GM19455 (cell line): ENCODE data around the gene DBNL.

ENCODE experiments used
- ATAC-seq: cut with Tn5 transposase; IDR thresholded peaks from one replicate; pipeline ENCODE4 v1.9.1; 2021; ENCODE audit not compliant: unreplicated experiment

DBNL gene

DNA sequence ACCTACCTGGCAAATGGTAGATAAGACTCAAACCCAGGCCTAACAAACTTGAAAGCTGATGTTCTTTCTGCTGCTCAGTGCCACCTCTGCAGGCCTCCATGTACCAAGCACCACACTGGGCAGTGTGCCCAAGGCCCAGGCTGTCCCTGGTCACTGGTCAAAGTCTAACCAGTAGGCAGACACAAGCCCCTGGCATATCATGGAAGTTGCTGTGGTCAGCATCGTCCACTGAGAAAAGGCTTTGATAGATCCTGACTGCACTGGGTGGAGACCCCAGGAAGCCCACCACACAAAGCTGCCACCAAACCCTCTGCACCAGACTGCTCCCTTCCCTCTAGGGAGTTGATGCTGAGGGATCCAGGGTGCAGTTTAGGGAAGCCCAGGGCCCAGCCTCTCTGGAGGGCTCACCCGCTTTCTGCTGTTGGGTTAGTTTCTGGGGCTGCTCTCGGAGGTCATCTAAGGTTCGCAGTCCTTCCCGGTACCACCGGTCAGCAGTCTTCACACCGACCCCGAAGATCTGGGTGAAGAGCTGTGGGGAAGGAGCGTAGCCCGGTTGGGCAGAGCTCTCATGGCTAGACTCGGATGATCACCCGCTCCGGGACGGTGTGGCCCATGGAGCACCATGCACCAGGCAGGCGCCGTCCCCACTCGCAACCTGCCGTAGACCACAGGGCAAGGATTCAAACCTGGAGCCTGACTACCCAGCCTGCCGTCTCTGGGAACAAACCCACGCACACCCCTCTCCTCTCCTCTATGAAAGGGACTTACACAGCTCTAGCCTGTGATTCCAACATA lies 31.8 kb downstream of the DBNL start:
- ATAC-seq: no peak

DNA sequence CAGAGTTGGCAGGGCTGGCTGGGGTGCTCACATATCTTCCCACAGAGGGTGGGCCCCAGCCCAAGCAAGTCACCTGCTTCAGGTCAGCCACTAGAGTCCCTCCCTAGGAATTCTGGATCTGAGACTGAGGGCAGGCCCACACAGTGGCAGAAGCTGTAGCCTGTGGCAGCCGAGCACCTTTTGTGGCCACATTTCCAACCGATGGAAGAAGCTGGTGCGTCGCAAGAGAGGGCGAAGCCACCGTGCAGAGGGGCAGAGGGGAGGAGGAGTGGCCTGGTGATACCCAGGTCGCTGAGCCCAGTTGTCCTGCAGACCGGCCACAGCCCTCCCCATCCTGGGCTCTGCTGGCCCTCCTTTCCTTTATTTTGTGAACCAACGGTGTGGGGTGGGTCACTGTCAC lies 32.6 kb downstream of the DBNL start:
- no peak for ATAC-seq

DNA sequence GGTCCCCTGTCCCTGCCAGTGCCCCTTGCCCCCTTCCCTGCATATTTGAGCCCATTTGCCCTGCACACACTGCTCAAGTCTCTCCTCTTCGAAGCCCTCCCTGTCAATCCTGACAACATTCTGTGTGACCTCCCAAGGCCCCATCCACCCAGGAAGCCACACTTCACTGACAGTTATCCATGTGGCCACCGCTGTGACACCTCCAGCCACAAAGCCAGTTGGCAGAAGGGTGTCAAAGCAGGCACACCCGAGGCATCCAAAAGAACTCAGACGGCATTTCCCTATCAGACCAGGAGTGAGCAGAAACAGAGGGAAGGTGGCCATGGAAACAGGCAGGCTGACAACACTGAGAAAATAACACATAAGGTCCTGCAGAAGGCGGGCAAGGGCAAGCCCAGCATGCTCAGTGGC lies 33.2 kb downstream of the DBNL start:
- ATAC-seq: no peak

DNA sequence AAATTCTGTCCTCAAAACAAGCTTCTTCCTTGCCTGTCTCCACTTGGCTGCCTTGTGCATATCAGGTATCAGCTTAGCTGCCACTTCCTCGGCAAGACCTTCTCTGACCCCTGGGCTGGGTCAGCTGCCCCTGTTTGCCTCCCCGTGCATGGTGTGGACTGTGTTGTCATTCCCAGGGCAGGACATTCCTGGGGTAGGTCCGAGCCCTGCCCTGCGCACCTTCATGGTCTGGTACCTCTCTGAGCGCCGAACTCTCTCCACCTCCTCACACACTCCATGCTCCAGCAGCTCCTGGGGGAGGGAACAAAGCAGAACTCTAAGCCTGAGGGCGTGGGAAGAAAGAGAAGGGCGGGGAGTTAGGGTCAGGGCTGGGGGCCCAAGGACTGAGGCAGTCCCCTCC lies 34.0 kb downstream of the DBNL start:
- ATAC-seq: no peak

DNA sequence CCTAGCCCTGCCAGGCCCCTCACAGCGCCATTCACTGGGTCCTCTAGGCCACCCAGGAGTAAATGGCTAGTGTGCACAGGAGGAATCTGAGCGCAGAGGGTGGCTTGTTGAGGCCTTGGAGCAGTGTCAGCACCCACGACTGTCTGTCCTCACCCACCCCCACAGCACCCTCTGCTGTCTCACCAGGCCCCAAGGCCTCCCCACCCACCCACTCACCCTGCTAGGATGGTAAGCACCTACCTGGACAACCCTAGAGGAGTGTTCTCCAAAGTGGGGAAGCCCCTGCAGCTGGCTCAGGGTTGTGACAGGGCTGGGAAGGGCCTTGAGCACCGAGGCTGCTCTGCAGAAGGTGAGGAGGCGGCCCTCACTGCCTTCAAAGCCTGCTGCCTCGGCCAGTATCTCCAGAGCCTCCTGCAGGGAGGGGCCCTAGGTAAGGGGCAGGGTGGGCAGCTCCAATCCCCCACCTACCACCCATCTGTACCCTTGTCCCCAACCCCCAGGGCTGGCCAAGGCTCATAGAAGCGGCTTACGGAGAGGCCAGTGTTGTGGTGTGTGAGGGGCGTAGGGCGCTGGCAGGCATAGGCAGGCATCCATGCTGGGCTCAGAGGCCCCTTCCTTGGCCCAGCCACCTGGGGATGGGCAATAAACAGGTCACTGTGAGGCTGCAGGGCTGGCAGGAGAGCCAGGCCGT lies 35.0 kb downstream of the DBNL start:
- ATAC-seq: no peak

DNA sequence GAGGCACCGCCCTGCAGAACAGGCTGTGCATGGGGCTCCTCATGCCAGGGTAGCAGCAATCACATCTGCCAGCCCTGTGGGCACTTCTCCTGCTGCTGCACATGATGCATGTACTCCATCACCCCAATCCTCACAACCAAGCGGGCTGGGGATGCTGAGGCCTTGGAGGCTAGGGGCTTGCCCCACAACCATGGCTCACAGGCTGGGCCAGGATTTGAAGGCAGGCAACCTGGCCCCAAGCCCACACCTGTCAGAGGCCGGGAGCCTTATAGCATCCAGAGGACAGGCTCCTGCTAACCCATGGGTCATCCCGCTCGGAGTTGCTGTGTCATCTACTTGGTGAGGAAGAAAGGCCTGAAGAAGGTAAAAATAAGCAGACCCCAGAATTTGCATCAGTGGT lies 35.6 kb downstream of the DBNL start:
- ATAC-seq: no peak

DNA sequence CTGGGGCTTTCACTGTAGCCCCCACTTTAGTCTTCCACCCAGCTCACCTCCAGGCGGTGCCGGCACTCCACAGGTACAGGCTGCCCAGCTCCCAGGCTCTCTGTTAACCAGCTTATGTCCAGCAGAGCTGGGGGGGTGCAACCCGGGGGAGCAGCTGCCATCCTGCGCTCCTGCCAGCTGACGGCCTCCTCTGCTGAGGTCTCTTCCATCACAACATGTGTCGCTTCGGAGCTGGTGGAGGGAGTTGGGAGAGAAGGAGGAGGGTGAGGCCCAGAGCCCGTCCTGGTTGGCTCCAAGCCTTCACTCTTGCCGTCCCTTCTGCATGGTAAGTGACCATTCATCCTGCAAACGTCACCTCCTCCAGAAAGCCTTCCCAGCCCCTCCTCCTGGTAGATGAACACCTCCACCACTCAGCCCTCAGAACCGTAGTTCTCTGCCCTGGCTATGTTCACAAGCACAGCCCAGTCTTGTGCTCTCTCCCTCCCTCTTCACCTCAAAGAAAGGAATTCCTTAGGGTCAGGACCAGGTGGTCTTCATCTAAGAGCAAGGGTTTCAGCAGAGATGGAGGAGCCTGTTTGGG lies 36.3 kb downstream of the DBNL start:
- no peak for ATAC-seq

DNA sequence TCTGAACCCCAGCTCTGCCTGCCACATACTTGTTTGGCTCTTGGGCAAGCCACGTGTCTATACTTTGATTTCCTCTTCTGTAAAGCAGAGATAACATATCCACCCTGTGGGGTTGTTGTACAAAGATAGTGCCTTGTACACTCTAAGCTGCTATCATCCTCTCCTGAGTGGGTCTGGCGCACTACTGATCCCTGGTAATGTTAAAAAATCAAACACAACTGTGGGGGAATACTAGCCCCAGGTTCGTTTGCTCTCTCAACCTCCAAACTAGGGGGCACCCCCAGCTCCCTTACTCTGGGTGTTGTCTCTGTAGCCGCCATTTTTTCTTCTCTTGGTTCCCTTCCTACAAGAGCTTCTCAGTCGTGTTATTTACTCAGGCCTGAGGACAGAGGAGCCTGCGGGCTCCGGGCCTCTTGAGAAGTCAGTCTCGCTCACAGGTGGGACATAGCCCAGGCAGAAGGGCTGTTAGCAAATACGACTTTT lies 36.8 kb downstream of the DBNL start:
- no peak for ATAC-seq

DNA sequence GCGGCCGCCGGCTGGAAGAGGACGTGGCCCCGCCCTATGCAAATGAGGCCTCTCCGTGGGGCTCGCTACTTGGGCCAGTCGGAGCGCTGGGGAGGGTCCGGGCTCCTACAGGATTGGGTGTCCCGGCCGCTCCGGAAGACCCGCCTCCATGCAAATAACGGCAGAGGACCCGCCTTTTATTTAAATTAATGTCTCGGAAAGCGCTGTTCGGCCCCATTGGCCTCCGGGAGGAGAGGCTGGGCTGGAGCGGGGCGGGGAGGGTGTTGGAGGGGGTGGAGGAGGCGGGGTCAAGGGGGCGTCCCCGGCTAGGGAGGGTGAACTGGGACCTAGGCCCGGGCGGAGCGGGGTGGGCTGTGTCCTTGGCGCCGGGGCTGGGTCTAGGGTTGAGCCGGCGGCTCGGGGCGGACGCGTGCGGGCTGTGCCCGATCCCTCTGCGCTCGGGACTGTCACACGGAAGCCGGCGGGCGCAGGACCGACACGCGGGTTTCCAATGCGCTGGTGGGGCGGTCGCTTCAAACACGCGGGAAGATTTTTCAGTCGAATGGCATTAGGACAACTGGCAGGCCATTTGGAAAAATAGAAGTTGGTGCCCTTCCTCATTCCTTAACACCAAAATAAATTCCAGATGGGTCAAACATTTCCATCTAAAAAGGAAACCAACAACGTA lies 38.2 kb downstream of the DBNL start:
- peak; percentile 92 for ATAC-seq

DNA sequence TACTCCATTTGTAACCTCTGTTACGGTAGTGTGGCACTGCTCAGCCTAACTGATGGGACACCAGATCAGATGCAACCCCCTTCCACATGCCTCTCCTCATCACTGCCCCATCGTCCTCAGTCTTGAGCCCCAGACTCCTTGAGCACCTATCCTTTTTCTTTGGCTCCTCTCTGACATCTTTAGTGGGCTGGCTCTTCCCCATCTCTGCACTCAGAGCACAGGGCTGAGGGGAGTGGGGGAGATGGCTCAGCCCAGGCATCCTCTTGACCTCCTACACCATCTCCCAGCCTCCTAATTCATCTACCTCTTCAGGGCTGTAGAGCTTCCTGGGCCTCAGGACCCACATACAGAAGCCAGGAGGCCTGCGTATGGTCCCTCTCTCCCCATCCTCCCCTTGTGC lies 39.3 kb downstream of the DBNL start:
- no peak for ATAC-seq

DNA sequence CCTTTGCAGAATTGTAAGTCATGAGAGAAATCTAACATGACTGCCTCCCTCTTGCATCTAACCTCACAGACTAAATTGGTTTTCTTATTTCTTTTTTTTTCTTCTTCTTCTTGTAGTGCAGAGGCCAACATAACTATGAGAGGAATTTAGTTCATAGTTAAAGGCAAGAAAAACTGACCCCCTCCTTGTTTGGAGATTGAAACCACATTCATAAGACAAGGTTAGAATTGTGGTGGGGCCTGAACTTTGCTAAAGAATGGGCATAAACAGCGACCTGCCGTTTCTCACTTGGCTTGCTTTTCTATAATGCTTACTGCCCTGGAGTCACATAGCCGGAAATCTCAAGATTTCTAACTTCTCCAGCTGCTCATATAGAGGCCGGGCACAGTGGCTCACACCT lies 40.2 kb downstream of the DBNL start:
- ATAC-seq: no peak

DNA sequence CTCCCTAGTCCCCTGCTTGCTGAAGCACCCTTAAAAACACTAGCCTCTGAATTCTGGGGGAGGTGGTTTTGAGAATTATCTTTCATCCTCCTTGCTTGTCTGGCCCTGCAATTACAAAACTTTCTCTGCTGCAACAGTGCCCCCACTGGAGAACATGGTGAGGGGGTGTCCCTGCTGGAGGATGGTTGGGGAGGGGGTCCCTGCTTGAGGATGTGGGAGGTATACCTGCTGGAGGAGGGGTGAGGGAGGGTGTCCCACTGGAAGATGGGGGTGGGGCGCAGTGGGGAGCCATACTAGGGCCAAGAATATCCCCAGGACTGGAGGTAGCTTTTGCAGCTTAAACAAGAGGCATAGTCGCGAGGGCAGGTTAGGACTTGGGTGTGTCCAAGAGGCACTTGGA lies 41.0 kb downstream of the DBNL start:
- ATAC-seq: no peak

DNA sequence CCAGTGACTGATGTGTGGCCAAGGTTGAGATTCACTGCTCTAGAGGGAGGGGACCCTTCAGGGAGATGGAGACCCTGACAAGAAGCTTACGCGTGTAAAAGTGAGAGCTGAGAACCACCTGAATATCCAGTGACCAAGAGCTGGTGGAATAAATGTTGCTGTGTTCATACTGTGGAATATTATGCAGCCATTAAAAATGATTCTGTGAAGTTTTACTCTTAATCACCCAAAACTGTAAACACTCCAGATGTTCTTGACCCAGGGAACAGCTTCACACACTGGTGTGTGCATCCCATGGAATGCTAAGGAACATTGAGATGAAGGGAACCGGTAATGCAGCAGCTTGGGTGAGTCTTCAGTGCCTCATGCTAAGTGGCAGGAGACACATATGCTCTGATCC lies 42.1 kb downstream of the DBNL start:
- ATAC-seq: no peak

DNA sequence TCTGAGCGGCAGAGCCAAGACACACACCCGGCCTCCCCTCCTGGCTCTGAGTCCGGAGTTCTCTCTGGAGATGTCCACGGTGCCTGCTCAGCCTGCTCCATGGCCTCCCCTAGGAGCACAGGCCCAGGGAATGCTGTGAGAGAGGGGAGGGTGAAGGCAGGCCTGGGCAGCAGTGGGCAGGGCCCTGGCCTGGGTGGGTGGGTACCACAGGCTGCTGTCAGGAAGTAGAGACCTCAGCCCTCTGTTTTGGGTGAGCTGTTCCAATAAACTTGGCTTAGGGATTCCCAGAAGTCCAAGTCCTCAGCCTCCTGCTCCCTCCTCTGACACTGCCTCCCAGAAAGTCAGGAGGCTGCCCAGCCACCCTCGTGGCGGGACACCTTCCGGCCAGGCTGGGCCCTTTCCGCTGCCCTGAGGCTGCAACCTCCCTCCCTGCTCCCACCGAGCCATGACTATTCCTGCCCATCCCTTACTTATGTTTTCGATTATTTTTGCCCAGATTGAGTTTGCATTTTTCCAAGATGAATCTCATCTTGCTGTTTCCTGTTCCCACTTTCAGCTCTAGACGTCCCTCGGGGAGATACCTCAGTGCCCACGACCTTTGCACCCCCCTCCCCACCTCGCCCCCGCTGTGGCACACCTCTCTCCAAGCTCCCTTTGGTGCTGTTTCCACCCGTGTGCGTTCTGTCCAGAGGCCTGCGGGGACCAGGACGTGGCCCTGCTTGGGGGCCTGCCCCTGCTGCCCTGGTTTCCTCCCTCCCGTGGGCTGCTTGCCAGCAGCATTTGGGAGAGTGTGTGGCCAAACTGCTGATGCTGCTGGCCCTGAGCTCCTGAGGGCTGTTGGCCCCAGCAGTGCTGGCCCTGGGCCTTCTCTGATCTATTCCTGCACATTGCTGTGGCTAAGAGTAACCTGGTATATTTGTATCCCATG lies 43.7 kb downstream of the DBNL start:
- ATAC-seq: no peak

DNA sequence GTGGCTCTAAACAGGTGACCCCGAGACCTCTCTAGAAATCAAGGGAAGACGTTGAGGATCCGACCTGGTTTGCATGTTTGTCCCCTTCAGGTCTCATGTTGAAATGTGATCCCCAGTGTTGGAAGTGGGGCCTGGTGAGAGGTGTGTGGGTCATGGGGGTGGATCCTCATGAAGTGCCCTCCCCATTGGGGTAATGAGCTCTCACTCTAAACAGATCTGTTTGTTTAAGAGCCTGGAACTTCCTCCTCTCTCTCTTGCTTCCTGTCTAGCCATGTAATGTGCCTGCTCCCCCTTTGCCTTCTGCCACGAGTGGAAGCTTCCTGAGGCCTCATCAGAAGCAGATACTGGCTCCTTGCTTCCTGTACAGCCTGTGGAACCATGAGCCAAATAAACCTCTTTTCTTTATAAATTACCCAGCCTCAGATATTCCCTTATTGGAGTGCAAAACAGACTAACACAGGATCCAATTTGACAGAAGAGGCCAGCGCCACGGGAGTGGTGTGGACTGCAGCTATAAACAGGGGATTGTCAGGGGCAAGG lies 48.7 kb downstream of the DBNL start:
- no peak for ATAC-seq

DNA sequence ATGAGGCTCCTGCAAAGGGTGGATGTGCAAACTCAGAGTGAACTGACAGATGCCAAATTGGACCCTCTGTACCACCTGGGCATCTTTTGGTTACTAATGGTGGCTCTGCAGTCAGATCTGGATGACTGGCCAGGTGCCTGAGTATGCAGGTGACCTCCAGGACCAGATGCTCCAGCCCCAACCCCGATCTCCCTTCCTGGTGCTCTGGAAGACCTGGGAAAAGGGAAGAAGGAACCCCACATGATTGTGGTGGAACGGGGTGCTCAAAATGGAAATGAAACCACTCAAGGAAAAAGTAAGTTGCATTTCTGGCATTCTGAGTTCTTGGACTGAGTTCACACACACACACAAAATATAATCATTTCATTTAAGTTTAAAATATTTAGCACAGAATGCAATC lies 49.9 kb downstream of the DBNL start:
- no peak for ATAC-seq

DNA sequence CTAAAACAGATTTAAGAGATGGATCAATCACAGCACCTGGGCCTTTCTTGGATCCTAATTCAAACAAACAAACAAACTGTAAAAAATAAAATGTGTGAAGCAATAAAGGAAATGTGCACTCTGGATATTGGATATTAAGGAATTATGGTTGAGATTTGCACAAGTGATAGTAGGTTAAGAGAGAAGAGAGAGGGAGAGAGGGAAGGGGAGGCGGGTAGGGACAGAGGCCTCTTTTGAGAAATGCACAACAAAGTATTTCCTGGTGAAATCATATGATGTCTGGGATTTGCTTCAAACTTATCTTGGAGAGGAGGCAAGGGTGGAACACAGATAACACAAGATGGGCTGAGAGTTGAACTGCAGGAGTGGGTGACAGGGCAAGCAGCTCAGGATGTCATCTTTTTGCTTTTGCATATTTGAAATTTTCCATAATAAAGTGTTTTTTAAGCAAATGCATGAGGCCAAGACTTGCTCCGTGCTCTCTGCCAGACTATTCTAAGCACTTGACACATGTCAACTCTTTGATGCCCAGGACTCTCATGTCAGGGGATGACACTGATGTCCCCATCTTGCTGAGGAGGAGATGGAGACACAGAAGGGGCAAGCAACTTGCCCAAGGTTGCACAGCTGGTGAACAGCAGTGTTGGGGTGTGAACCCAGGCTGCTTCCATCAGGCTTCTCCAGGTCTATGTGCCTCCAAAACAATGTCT lies 50.5 kb downstream of the DBNL start:
- no peak for ATAC-seq

DNA sequence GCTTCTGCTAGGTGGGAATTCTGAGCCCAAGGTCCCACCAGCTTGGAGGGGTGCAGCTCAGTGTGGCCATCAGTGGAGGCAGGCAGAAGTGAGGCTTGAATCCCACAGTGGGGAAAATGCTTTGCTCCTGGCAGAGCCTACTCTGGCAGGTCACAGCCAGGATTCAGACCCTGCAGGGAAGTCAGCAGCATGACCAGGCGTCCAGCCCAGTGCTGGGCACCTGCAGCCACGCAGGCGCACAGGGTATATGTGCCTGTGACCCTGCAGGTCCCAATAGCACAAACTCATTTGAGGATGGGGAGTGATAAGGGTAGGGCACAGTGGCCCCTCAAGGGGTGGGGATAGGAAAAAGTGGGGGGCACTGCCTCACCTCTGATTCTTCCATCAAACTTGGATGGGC lies 51.3 kb downstream of the DBNL start:
- no peak for ATAC-seq

DNA sequence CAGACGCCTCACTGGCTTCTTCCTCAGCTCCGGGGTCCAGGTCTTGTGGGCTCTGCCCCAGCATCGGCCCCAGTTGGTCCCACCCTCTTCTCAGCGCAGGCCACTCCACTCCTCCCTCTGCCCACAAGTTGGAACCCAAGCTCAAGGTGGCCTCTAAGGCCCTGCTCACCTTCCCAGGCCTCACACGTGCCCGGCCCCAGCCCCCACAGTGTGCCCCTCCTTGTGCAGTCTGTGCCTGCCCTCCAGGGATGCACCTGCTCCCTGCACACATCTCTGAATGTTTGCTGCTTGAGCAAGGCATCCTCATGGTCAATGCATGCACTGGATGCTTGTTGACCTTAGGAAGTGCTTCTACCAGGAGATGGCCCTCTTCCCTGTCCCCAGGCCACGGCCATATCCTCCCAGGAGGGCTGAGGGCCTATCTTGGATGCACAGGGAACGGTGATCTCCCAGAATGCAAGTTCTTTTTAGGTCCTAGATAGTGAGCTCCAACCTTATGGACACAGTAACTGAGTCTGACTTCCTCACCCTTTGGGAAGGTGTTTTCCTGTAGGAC lies 51.9 kb downstream of the DBNL start:
- no peak for ATAC-seq
